Measurements from ENCODE around the gene RSRC1.

- TF ChIP-seq CTCF (IDR thresholded peaks at IDR 0.05), result no peak
- TF ChIP-seq POLR2AphosphoS5 (IDR thresholded peaks at IDR 0.05; ENCODE audit: insufficient read depth in 1 of 2, low read depth in 1 of 2), result no peak
Measured at GRCh38 chr3:158249183-158249582, 139.3 kb downstream of the RSRC1 start.
